Thoracic aorta (tissue), 2 donors: ENCODE results near the gene KLRC4. TPM values are rescaled to one million over a fixed set of nuclear protein-coding genes. Genes with fewer than 3 reads are reported as not detected.
A peak's percentile ranks its signal among the peaks of the same experiment; 100 is the strongest.

ENCODE experiments used
- ATAC-seq: fragments of 150-250 bp; one replicate; pipeline ENCODE4 v1.8.0; 2017; ENCODE audit warnings: low read depth; ENCODE audit not compliant: insufficient number of reproducible peaks, low FRiP score
- DNase-seq: peaks from one replicate; pipeline ENCODE4 v3.0.0-alpha.2; 2020; ENCODE audit warnings: low spot score
- H3K27ac ChIP-seq, 2 donors: fragments of 200-600 bp; sonication (generic); 1 replicate in 1 of 2; 2 replicates in 1 of 2; pipeline ENCODE4 v1.5.1; 2016; ENCODE audit warnings: mild to moderate bottlenecking in 2 of 2, moderate library complexity in 2 of 2
- H3K27me3 ChIP-seq: fragments of 200-600 bp; sonication (generic); replicated peaks from 2 replicates; pipeline ENCODE4 v1.6.0; 2016; ENCODE audit warnings: mild to moderate bottlenecking; ENCODE audit not compliant: insufficient read depth
- H3K36me3 ChIP-seq: fragments of 200-600 bp; sonication (generic); one replicate; pipeline ENCODE4 v1.5.1; 2016
- H3K4me1 ChIP-seq, 2 donors: fragments of 200-600 bp; sonication (generic); 1 replicate in 1 of 2; 2 replicates in 1 of 2; pipeline versions ENCODE4 v1.5.1 to v1.6.0; 2016; ENCODE audit warnings: low read depth in 2 of 2, mild to moderate bottlenecking in 1 of 2; ENCODE audit not compliant: control insufficient read depth in 1 of 2
- H3K4me3 ChIP-seq: fragments of 200-600 bp; sonication (generic); 2 replicates; pipeline ENCODE4 v1.5.1; 2016; ENCODE audit warnings: mild to moderate bottlenecking
- H3K9me3 ChIP-seq: fragments of 200-600 bp; sonication (generic); 2 replicates; pipeline ENCODE4 v1.5.1; 2016
- total RNA-seq, 2 donors: library from RNA; depleted of rRNA; stranded (reverse); fragments of >200 nt; gene quantifications; one replicate each; pipeline versions ENCODE4 v1.1.0 to v1.2.3, GENCODE V29; 2016
- TF ChIP-seq, protein P1 (sequence below): fragments of 200-600 bp; sonication (generic); IDR thresholded peaks from one replicate; pipeline ENCODE4 v1.5.1; 2019; ENCODE audit warnings: antibody characterized with exemption

KLRC4 gene
- total RNA-seq, 2 donors from 2014 or later: 0.54 to 4.2 TPM

DNA sequence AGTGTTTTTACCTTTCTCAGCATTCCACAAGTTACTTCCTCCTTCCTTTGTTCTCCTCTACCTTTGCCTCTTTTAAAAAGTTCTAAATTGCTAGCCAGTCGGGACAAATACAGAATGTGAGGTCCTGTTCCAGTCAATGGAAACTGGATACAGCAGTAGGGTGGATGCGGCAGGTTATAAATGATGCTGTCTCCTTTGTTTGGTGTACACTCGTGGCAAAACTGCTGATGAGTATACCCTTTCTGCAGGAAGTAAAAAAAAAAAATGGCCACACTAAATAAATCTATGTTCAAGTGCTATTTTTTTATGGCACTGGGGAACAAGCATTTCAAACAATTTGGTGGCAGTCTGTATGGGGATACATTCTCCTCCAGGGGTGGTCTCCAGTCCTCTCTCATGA is 47.2 kb downstream of the KLRC4 start:
- DNase-seq (no peak), ATAC-seq (no peak)
- TF ChIP-seq, protein P1, sequence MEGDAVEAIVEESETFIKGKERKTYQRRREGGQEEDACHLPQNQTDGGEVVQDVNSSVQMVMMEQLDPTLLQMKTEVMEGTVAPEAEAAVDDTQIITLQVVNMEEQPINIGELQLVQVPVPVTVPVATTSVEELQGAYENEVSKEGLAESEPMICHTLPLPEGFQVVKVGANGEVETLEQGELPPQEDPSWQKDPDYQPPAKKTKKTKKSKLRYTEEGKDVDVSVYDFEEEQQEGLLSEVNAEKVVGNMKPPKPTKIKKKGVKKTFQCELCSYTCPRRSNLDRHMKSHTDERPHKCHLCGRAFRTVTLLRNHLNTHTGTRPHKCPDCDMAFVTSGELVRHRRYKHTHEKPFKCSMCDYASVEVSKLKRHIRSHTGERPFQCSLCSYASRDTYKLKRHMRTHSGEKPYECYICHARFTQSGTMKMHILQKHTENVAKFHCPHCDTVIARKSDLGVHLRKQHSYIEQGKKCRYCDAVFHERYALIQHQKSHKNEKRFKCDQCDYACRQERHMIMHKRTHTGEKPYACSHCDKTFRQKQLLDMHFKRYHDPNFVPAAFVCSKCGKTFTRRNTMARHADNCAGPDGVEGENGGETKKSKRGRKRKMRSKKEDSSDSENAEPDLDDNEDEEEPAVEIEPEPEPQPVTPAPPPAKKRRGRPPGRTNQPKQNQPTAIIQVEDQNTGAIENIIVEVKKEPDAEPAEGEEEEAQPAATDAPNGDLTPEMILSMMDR: no peak
- Histone ChIP-seq H3K36me3 (no peaks in the 10 kb centered on the region), H3K9me3 (no peaks in the 10 kb centered on the region), H3K4me1 (peaks cover 11 to 46% of the 10 kb centered on the region in 2 donors), H3K27me3 (no peaks in the 10 kb centered on the region), H3K4me3 (no peak overlapping the region), H3K27ac (no peak overlapping the region)

DNA sequence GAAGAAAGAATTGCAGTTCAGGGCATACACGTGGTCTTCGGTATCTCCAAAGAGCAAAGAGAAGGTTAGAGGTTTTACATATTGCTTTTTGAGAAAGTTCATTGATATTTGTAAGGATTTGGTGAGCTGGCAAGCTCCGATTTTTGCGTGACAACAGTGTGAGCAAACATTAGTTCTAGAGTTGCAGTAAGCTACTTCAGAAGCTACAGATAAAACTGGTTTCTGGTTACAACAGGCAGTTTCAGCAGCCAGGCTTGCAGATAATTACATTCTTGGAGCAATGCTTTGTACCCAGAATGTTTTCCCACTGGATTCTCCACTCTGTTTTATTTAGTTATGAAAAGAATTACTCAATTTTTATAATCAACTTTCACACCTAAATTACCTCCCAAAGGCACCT is 47.9 kb downstream of the KLRC4 start:
- no peaks in the 10 kb centered on the region for H3K27me3 ChIP-seq
- peak overlapping the region; percentile 5 to 54 for H3K27ac ChIP-seq
- peak overlapping the region; percentile 6 for H3K4me3 ChIP-seq
- TF ChIP-seq, protein P1: no peak
- DNase-seq (no peak), ATAC-seq (no peak)
- no peaks in the 10 kb centered on the region for H3K36me3 ChIP-seq
- peaks cover 10 to 43% of the 10 kb centered on the region in 2 donors for H3K4me1 ChIP-seq
- no peaks in the 10 kb centered on the region for H3K9me3 ChIP-seq

DNA sequence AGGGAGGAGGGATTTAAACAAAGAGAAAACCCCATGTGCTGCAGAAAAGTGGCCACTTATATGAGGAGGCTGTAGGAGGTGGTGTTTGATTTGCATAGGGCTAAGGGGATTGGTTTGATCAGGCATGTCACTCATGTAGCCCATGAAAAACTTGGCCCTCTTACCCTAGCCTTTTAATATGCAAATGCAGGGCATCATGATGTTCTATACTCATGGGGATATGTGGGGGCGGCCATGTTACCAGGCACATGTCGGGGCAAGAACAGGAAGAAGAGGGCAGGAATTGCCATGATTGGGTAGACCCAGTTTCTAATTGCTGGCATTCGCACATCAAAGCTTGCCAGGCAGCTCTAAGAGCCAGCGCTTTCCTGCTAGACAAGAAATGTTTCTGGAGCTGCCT is 48.5 kb downstream of the KLRC4 start:
- Histone ChIP-seq H3K4me3 (no peak overlapping the region), H3K36me3 (no peaks in the 10 kb centered on the region), H3K4me1 (peaks cover 5 to 39% of the 10 kb centered on the region in 2 donors), H3K27ac (peak overlapping the region in 1 of 2 donors; percentile 54), H3K9me3 (no peaks in the 10 kb centered on the region), H3K27me3 (no peaks in the 10 kb centered on the region)
- DNase-seq (no peak), ATAC-seq (no peak)
- TF ChIP-seq, protein P1: no peak

DNA sequence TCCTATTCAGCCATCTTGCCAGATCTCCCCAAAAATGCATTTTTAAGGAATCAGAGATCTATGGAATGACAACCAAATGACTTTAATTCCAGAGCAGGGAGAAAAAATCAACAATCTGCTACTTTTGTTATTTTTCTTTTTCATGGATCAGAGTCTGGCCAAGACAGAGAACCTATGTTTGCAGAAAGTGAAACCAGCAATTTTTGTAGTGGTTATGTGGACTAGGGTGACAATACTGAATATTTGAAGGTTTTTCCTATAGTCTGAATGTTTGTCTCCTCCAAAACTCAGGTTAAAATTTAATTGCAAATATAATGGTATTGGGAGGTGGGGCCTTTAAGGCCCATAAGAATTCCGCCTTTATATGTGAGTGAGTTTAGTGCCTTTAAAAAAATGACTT is 50.6 kb downstream of the KLRC4 start:
- H3K27ac ChIP-seq: no peak overlapping the region
- ATAC-seq (no peak), DNase-seq (no peak)
- H3K4me1 ChIP-seq: peaks cover 0 to 32% of the 10 kb centered on the region in 2 donors
- TF ChIP-seq, protein P1: no peak
- H3K27me3 ChIP-seq: no peaks in the 10 kb centered on the region
- H3K4me3 ChIP-seq: no peak overlapping the region
- H3K9me3 ChIP-seq: no peaks in the 10 kb centered on the region
- no peaks in the 10 kb centered on the region for H3K36me3 ChIP-seq

DNA sequence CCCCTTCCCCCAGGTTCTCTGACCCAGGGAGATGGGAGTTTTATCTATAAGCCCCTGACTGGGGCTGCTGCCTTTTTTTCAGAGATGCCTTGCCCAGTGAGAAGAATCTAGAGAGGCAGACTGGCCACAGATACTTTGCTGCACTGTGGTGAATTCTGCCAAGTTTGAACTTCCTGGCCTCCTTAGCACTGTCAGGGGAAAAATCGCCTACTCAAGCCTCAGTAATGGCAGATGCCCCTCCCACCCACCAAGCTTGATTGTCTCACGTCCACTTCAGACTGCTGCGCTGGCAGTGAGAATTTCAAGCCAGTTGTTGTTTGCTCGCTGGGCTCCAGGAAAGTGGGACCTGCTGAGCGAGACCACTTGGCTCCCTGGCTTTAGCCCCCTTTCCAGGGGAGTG is 51.4 kb downstream of the KLRC4 start:
- no peak overlapping the region for H3K27ac ChIP-seq
- H3K36me3 ChIP-seq: no peaks in the 10 kb centered on the region
- no peaks in the 10 kb centered on the region for H3K27me3 ChIP-seq
- H3K9me3 ChIP-seq: no peaks in the 10 kb centered on the region
- no peak for DNase-seq
- peaks cover 0 to 23% of the 10 kb centered on the region in 2 donors for H3K4me1 ChIP-seq
- ATAC-seq: no peak
- TF ChIP-seq, protein P1: no peak
- no peak overlapping the region for H3K4me3 ChIP-seq

Other genes with a start within 250 kb of the KLRC4 start
- gene OLR1, start 237.6 kb downstream of the KLRC4 start, total RNA-seq: 1 to 10 TPM; 1.4 to 2.8 TPM
- gene TMEM52B, start 230.7 kb downstream of the KLRC4 start, total RNA-seq: 1 to 10 TPM in 1 of 2 donors, not detected in 1; 2.8 TPM
- gene GABARAPL1, start 196.9 kb downstream of the KLRC4 start, total RNA-seq: 100 to 1,000 TPM in 1 of 2 donors, 10 to 100 TPM in 1; 86.1 to 114 TPM
- 10 to 100 TPM in 1 of 2 donors, 1 to 10 TPM in 1; 1.9 to 13.0 TPM for gene KLRD1, start 101.9 kb downstream of the KLRC4 start, total RNA-seq
- 1 to 10 TPM; 1.2 to 4.5 TPM for gene KLRK1, start 19.7 kb downstream of the KLRC4 start, total RNA-seq
- under 1 TPM in 1 of 2 donors, not detected in 1; 0.68 TPM for gene KLRC3, start 10.8 kb upstream of the KLRC4 start, total RNA-seq
- not detected for gene KLRC2, start 26.3 kb upstream of the KLRC4 start, total RNA-seq
- gene KLRC1, start 43.6 kb upstream of the KLRC4 start, total RNA-seq: under 1 TPM in 1 of 2 donors, not detected in 1; 0.54 TPM
- under 1 TPM in 1 of 2 donors, not detected in 1; 0.56 TPM for gene EIF2S3B, start 96.1 kb upstream of the KLRC4 start, total RNA-seq
- gene MAGOHB, start 203.9 kb upstream of the KLRC4 start, total RNA-seq: 10 to 100 TPM in 1 of 2 donors, 1 to 10 TPM in 1; 8.2 to 25.3 TPM